Hippocampal formation (tissue), 2 donors: ENCODE measurements around the gene TES.
"Not testable (repeated sequence)": the region's sequence is repeated elsewhere in the genome, so short reads cannot be mapped to it uniquely, and the experiment has no call there.

Experiments
- DNase-seq, 2 donors: peaks; one replicate each; lab custom pipeline; 2025; lab: John Stamatoyannopoulos, UW

Gene TES

DNA sequence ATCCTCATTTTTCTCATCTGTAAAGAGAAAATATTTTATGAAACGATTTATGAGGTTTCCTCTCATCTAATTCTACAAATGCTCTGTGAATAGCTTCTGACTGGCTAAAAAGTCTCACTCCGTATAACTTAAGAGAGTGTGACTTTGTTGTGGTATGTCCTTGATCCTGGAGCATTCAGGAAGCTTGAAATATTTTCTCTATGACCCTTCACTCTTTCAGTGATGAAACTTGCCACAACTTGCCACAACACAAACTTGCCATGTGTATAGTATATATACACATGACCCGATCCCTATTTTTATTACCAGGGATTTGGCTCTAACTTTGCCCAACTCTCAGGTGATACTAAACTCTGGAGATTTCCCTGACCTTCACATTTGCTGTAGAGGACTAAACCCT is 74.1 kb downstream of the TES start:
- DNase-seq, result no peak

DNA sequence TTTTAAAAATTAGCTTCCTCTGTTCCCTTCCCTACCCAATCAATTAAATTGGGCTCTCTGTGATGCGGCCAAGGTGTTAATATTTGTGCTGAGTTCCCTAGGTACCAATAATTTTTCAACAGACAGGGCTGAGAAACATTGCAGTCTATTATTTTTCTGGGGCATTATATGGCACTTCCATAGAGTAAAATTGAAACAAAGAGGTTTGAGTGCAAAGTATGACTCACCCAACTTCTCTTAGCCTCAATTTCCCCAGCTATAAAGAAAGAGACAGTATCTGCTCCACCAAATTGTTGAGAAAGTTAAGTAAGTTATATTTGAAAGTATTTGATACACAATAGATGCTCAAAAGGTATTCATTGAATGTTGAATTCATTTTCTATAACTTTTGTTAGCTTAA is 74.9 kb downstream of the TES start:
- DNase-seq, result no peak

DNA sequence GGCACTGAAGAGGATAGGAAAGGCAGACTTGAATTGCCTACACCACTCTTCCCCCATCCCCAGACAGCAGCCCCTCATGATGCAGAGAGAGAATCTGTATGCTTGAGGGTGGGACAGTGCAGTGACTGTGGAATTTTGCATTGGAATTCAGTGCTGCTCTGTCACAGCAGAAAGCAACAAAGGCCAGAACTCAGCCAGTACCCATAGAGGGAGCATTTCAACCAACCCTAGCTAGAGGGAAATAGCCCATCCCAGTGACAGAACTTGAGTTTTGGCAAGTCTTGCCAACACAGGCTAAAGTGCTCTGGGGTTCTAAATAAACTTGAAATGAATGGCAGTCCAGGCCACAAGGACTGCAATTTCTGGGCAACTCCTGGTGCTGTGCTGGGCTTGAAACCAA is 80.4 kb downstream of the TES start:
- no peak for DNase-seq

DNA sequence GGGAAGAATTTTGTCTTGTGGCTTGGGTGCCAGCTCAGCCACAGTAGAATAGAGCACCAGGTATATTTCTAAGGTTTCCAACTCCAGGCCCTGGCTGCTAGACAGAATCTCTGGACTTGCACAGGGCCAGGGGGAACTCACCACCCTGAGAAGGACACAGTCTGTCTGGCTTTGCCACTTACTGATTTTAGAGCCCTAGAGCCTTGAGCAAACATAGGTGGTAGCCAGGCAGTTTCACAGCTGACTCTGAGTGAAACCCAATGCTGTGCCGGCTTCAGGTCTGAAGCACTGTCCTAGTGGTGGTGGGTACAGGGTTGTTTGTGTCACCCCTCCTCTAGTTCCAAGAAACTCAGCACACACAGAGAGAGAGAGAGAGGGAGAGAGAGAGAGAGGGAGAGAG is 81.6 kb downstream of the TES start:
- DNase-seq, result no peak

DNA sequence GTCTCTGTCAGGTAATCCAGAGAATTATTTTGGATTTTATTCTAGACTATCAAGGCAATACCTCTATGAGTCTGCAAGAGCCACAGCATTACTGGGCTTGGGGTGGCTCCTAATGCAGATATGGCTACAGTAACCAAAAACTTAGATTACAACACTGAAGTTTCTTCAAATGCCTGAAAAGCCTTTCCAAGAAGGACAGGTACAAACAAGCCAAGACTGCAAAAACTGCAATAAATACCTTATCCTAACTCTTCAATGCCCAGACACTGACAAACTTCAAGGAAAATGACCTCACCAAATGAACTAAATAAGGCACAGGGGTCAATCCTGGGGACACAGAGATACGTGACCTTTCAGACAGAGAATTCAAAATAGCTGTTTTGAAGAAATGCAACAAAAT is 82.0 kb downstream of the TES start:
- DNase-seq, result no peak

DNA sequence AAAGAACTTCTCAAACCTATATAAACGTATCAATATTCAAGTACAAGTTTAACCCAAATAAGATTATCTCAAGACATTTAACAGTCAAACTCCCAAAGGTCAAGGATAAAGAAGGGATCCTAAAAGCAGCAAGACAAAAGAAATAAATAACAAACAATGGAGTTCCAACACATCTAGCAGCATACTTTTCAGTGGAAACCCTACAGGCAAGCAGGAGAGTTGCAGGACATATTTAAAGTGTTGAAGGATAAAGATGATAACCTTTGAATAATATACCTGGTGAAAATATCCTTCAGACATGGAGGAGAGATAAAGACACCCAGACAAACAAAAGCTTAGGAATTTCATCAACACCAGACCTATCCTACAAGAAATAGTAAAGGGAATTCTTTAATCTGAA is 82.8 kb downstream of the TES start:
- no peak for DNase-seq

DNA sequence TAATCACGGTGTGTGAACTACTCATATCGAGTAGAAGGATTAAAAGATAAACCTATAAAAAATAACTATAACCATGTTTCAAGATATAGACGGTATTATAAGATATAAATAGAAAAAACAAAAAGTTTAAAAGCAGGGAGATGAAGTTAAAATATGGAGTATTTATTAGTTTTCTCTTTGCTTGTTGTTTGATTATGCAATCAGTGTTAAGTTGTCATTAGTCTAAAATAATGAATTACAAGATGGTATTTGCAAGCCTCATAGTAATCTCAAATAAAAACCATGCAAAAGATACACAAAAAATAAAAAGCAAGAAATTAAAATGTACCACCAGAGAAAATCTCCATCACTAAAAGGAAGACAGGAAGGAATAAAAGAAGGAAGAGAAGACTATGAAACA is 83.3 kb downstream of the TES start:
- no peak for DNase-seq

DNA sequence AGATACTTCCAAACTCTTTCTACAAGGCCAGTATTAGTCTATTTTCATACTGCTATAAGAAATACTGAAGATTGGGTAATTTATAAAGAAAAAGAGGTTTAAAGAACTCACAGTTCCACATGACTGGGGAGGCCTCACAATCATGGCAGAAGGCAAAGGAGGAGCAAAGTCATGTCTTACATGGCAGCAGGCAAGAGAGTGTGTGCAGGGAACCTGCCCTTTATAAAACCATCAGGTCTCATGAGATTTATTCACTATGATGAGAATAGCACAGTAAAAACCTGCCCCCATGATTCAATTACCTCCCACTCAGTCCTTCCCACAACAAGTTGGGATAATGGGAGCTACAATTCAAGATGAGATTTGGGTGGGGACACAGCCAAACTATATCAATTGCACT is 85.6 kb downstream of the TES start:
- DNase-seq, result not testable (repeated sequence)

DNA sequence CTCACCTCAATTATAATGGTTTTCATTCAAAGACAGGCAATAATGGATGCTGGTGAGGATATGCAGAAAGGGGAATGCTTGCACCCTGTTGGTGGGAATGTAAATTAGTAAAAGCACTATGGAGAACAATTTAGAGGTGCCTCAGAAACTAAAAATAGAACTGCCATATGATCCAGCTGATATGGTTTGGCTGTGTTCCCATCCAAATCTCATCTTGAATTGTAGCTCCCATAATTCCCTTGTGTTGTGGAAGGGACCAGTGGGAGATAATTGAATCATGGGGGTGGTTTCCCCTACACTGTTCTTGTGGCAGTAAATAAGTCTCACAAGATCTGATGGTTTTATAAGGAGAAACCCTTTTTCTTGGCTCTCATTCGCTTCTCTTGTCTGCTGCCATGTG is 87.7 kb downstream of the TES start:
- no peak for DNase-seq

DNA sequence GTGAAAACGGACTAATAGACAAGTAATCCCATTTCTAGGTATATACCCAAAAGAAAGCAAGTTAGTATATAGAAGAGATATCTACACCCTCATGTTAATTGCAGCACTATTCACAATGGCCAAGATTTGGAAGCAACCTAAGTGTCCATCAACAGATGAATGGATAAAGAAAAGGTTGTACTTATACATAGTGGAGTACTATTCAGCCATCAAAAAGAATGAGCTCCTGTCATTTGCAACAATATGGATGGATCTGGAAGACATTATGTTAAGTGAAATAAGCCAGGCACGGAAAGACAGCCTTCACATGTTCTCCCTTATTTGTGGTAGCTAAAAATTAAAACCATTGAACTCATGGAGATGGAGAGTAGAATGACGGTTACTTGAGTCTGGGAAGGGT is 88.2 kb downstream of the TES start:
- no peak for DNase-seq

DNA sequence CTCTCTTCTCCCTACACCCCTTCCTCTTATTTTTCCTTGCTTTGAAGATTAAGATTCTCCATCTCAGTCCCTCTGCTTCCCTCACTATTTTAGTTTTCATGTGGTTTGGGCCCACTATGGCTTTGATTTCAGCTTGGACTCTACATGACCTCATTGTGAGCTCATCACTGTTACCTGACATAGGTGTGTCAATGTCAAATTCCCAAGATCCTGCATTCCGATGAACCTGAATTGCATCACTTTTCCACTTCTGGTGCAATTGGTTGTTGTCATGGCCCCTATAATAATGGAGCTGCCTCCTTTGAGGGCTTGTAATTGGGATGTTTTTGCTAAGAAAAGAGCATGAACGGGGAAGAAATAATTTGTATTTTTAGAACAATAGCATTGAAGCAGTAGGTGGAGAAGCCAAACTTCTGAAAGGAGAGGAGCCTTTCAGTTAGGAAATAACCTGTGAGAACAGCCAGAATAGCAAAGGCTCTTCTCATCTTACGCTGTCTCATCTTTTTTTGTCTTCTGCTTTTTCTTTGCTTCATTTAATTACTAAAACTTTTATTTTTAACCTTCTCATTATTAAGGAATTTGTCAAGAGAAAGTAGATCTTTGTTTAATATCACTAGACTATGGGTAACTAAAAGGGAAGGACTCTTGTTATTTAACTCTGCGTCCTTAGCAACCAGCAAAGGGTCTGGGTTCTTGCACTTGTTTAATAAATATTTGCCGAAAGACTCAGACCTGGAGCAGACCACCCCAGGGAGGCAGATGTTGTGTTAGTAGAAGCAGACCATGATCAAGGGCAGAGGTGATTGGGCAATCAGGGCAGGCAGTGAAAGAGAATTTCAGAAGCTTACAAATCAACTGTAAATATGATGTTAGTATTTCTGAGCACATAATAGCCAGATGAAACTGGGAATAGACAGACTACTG is 95.4 kb downstream of the TES start:
- DNase-seq, result no peak

DNA sequence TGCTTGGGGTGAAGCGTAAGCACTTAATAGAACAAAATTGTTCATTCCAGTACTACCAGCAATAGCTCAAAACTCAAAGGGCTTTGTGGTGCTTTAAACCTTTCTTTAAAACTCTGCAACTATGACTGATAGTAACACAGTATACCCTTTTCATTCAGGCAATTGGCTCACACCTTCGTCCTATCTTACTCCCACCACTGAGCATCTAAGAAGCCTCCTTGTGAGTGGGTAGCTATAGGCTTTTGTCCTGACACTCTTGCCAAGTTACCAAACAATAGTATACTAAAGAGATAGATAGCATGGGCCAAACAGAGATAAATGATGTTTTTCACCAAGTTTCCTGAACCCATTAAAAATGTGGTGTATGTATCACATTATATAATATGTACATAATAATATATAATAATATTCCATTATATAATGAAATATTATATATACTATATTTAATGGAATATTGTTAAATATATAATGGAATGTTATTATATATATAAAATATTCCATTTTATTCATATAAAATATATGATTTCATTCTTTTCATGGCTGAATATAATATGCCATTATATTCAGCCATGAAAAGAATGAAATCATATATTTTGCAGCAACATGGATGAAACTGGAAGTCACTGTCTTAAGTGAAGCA is 96.2 kb downstream of the TES start:
- DNase-seq, result no peak

DNA sequence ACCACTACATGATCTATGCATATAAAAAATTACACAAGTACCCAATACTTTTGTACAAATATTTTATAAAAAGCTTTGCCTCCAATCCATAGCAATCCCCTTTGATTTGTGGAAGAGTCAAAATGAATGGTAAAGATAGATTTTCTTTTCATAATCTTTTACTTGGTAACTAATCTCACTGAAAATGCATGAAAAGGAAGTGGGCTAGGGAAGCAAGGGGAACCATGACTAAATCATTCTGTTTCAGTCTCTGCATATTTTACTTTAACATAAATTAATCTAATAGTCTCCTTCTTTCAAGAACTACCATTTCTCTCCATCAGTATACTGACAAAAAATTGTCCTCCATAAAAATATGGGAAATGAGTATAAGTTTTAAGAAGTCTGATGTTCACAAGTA is 96.9 kb downstream of the TES start:
- no peak for DNase-seq
